ENCODE measurements around the gene ZNF835. TPM values are rescaled to one million over a fixed set of nuclear protein-coding genes. Genes with fewer than 3 reads are reported as not detected.
A peak's percentile ranks its signal among the peaks of the same experiment; 100 is the strongest.

ZNF835 gene
- total and polyA plus RNA-seq, 2 of the 13 experiments (the other 11 are each of a cell fraction or from before 2014, with no cell fraction given) = not detected

GRCh38 chr19:56639217-56639616 is 32.3 kb downstream of the ZNF835 start (continued):
- TF ChIP-seq, protein P1, sequence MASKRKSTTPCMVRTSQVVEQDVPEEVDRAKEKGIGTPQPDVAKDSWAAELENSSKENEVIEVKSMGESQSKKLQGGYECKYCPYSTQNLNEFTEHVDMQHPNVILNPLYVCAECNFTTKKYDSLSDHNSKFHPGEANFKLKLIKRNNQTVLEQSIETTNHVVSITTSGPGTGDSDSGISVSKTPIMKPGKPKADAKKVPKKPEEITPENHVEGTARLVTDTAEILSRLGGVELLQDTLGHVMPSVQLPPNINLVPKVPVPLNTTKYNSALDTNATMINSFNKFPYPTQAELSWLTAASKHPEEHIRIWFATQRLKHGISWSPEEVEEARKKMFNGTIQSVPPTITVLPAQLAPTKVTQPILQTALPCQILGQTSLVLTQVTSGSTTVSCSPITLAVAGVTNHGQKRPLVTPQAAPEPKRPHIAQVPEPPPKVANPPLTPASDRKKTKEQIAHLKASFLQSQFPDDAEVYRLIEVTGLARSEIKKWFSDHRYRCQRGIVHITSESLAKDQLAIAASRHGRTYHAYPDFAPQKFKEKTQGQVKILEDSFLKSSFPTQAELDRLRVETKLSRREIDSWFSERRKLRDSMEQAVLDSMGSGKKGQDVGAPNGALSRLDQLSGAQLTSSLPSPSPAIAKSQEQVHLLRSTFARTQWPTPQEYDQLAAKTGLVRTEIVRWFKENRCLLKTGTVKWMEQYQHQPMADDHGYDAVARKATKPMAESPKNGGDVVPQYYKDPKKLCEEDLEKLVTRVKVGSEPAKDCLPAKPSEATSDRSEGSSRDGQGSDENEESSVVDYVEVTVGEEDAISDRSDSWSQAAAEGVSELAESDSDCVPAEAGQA (IDR thresholded peaks at IDR 0.05; ENCODE audit: low read depth) = no peak
- TF ChIP-seq, protein P1 (CRISPR knock-in tag; IDR thresholded peaks at IDR 0.05; ENCODE audit: borderline replicate concordance) = no peak
- TF ChIP-seq EHMT2 (IDR thresholded peaks at IDR 0.05; ENCODE audit: borderline replicate concordance, low read depth, low read length) (peak; percentile 55; the same call in 1 of the 2 replicates), AKAP8 (CRISPR knock-in tag; IDR thresholded peaks at IDR 0.05) (no peak), MIER2 (CRISPR knock-in tag; IDR thresholded peaks at IDR 0.05) (peak; percentile 95)

DNA sequence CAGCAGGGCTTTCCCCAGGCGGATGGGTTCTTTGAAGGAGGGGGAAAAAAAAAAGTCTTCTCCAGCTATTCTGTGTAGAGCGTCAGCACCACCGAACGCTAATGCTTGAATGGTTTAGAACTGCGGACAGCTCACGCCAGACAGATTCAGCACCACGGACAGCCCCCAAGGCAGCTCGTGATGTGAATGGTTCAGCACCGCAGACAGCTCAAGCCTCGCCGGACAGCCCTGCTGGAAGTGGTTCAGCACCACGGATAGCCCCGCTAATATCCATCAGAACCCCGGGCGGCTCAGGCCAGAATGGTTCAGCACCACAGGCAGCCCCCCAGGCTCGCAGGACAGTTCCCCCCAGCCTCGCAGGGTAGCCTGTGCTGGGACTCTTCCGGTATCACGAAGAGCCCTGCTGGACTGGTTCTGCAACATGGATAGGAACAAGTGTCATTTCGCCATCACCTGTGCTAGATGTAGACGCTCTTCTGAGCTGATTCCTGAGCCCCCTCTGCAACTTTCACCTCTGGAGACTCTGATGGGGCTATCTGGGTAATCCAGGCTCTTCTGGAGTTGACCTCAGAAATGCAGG is 33.5 kb downstream of the ZNF835 start:
- DNase-seq (ENCODE audit: low spot score) (peak; percentile 54), FAIRE-seq (peak; percentile 26), ATAC-seq (peak; percentile 63)
- ChIA-PET POLR2A (no interaction called here), CTCF (ENCODE audit: low intra/inter-chr PET ratio, low total read pairs) (no interaction called here)
- H2AFZ ChIP-seq (ENCODE audit: low read length) = no peak overlapping the region
- H3K9me3 ChIP-seq (ENCODE audit: low read length) = peaks cover 76% of the 10 kb centered on the region
- H3K27me3 ChIP-seq (ENCODE audit: control insufficient read depth in 1 of 2, insufficient read depth in 2 of 2, low read length in 2 of 2) = no peaks in the 10 kb centered on the region
- in situ Hi-C loops (cut with HindIII; ENCODE audit: extremely low pct_ligation_motif_present, low pct_unique_long_range_greater_than_20kb) = no loop called here
- intact Hi-C loops (cut with micrococcal nuclease; ENCODE audit: unreplicated experiment) = no loop called here
- BruUV-seq (replicated peaks) = no TSS peak
- no peaks in the 10 kb centered on the region for H3K36me3 ChIP-seq (replicated peaks in 1 of 2; ENCODE audit: control insufficient read depth in 1 of 2, insufficient read depth in 2 of 2, low read length in 2 of 2)
- H3K79me2 ChIP-seq (ENCODE audit: insufficient read depth, low read length) = no peaks in the 10 kb centered on the region
- H3K27ac ChIP-seq (ENCODE audit: extremely low read length, insufficient read depth, low read length) = no peak overlapping the region
- H3K4me3 ChIP-seq (replicated peaks in 1 of 3; ENCODE audit: insufficient read depth in 1 of 3, low read depth in 2 of 3, low read length in 3 of 3) = no peak overlapping the region
- H3K9ac ChIP-seq (ENCODE audit: insufficient read depth, low read depth, low read length) = no peak overlapping the region
- no peaks in the 10 kb centered on the region for H4K20me1 ChIP-seq (ENCODE audit: insufficient read depth, low read length)
- WGBS (ENCODE audit: low lambda C conversion rate) = 15% methylated on average over 9 of the region's 21 CpGs
- H3K4me2 ChIP-seq (ENCODE audit: low read depth, low read length) = no peak overlapping the region
- no peaks in the 10 kb centered on the region for H3K4me1 ChIP-seq (ENCODE audit: insufficient read depth, low read length)
- peak; percentile 99 for TF ChIP-seq ZNF468 (CRISPR knock-in tag; IDR thresholded peaks at IDR 0.05)
- TF ChIP-seq TP53 (CRISPR knock-in tag; conservative IDR thresholded peaks at IDR 0.05) = peak; percentile 98
- TF ChIP-seq, protein P2, sequence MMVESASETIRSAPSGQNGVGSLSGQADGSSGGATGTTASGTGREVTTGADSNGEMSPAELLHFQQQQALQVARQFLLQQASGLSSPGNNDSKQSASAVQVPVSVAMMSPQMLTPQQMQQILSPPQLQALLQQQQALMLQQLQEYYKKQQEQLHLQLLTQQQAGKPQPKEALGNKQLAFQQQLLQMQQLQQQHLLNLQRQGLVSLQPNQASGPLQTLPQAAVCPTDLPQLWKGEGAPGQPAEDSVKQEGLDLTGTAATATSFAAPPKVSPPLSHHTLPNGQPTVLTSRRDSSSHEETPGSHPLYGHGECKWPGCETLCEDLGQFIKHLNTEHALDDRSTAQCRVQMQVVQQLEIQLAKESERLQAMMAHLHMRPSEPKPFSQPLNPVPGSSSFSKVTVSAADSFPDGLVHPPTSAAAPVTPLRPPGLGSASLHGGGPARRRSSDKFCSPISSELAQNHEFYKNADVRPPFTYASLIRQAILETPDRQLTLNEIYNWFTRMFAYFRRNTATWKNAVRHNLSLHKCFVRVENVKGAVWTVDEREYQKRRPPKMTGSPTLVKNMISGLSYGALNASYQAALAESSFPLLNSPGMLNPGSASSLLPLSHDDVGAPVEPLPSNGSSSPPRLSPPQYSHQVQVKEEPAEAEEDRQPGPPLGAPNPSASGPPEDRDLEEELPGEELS (CRISPR knock-in tag; IDR thresholded peaks at IDR 0.05) = peak; percentile 87
- peak; percentile 95 for TF ChIP-seq RBAK (CRISPR knock-in tag; IDR thresholded peaks at IDR 0.05)
- peak; percentile 94 for TF ChIP-seq ZNF740 (CRISPR knock-in tag; IDR thresholded peaks at IDR 0.05)
- TF ChIP-seq, protein P3, sequence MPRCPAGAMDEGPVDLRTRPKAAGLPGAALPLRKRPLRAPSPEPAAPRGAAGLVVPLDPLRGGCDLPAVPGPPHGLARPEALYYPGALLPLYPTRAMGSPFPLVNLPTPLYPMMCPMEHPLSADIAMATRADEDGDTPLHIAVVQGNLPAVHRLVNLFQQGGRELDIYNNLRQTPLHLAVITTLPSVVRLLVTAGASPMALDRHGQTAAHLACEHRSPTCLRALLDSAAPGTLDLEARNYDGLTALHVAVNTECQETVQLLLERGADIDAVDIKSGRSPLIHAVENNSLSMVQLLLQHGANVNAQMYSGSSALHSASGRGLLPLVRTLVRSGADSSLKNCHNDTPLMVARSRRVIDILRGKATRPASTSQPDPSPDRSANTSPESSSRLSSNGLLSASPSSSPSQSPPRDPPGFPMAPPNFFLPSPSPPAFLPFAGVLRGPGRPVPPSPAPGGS (CRISPR knock-in tag; IDR thresholded peaks at IDR 0.05) = peak; percentile 100
- TF ChIP-seq SMAD3 (CRISPR knock-in tag; IDR thresholded peaks at IDR 0.05) = peak; percentile 100
- TF ChIP-seq ISL2 (CRISPR knock-in tag; IDR thresholded peaks at IDR 0.05) = peak; percentile 96
- TF ChIP-seq, protein P4, sequence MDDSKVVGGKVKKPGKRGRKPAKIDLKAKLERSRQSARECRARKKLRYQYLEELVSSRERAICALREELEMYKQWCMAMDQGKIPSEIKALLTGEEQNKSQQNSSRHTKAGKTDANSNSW (CRISPR knock-in tag; IDR thresholded peaks at IDR 0.05; ENCODE audit: borderline replicate concordance) = peak; percentile 98
